Activated T-cell treated with anti-CD3 and anti-CD28 coated beads for 1 hour (primary cell): Measurements from ENCODE around the gene PDIA5.

ENCODE experiments used
- DNase-seq: peaks from one replicate; pipeline ENCODE4 v3.0.0-alpha.2; 2020; ENCODE audit warnings: low read depth

PDIA5 gene

DNA sequence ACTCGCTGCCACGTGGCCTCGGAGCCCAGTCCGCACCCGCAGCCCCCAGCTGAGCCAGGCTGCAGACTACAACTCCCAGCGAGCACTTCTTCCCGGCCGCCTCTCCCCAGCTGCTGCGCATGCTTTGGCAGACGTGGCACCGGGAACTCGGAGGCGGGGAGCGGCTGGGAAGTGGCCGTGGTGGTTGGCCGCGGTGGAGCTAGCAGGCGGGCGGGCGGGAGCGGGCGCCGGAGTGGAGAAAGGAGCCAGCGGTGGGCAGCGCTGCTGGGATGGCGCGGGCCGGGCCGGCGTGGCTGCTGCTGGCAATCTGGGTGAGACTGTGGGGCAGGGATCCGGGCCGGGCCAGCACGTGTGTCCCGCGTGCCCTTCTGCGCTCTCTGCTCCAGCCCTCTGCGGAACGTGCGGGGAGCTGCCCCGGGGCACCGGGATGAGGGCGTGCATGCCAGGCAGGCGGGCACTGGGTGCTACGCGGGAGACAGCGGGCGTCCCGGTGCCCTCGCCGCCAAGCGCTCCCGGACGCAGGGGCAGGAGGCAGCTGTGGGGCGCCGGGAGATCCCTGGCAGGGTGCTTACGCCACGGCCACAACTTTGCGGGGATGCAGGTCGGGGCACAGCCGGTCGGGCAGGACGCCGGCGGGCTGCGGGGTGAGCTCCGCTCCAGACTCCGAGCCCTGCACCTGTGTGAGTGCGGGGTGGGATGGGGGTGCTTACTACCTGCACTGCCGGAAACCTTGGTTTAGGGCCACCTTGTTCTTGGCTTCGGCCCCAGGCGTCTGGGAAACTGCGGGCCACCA is at the start of gene PDIA5:
TSS of gene PDIA5 (plus strand) at position 130 of the 793 bp plus-strand sequence. CDS start at position 270, 140 bp downstream.
- DNase-seq, result peak; percentile 17

DNA sequence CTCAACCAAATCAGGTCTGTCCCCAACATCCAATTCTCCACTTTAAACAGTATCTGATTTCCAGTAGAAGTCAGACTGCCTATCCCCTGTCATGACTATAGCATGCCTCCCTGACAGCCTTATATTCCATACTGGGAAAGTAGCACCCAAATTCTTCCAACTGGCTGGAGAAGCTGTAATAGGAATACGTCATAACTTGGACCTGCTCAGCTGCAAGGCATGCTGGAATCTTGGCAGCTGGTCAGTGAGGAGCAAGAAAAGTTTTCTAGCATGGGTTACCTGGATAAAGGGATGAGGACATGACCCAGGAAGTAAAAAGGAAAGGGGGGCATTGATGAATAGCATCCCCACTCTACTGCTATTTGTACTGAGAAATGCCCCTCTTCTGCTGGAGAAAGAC is 48.1 kb upstream of the PDIA5 start:
- DNase-seq, result no peak

- no peak for DNase-seq
Observed at GRCh38 chr3:123019161-123019560, 47.7 kb upstream of the PDIA5 start.

DNA sequence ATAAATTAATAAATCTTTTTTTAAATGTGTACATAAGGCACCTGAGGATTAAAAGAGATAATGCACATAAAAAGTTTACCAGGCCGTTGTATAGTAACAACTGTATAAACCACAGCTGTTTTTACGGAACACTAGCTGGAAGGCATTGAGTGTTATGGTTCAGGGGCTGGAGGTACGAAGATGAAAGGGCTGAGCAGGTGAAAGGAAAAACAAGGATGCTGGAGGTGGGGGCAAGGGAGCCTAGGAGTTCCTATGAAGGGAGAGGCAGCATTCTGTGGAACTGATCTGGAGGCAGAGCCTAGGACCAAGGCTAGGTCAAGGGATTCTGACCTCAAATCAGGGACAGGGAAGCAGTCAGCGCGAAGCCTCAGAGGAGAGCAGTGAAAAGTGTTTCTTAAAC is 47.2 kb upstream of the PDIA5 start:
- no peak for DNase-seq

DNA sequence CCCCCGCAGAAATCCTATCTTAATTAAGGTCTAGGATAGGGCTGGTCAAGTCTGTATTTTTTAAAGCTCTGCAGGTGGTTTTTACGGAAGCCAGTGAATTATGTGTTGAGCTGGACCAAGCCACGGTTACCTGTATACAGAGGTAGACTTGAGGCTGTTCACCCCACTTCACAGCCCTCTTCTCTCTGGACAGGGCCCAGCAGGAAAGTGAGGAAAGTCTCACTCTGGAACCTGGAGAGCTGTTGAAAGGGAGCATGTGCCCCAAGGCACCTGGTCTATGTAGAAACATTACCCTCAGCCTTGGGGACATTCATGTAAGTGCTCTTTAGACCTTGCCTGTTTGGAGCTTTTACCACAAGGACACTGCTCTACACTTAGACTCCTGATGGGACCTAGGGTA is 46.1 kb upstream of the PDIA5 start:
- no peak for DNase-seq

GRCh38 chr3:123021388-123021787 is 45.4 kb upstream of the PDIA5 start:
- no peak for DNase-seq

DNA sequence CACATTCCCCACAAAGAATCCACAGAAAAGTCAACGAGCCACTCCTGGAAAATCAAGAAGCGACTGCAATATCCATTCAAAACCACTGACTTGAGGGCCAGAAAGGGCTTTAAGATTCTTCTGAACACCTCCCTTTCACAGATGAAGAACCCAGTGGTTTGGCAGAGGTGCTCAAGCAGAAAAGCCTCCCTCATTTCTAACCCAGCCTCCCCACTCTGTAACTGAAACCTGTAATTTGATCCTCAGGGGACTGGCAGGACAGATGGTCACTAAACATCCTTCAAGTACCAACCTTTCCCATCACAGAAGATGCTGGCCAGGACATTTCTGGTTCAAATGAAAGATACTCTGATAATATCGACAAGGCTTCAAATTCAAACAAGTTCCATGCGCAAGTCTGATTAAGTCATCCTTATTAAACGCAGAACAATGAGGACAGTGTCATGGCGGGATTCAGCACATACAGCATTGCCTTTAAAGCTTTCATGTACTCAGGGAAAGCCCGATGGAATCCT is 44.8 kb upstream of the PDIA5 start:
- no peak for DNase-seq

DNA sequence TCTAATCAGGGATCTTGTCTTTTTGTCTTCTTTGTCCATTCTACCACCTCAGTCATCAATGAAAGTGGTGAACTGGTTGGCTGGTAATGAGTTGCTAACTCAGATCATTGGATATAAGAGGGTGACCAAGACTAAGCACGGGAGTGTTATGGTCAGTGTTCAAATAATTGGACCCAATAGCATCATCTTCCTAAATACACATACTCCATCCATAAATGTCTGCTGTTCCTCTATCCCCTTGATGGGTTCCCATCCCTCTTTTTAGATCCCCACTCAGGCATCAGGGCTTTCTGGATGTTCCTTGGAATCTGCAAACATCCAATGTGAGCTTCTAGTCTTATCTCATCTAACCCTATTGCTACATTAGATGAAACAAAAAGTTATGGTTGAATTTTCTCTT is 42.8 kb upstream of the PDIA5 start:
- DNase-seq, result no peak

GRCh38 chr3:123025642-123026521 is 40.9 kb upstream of the PDIA5 start:
- no peak for DNase-seq

GRCh38 chr3:123026565-123027291 is 40.1 kb upstream of the PDIA5 start:
- DNase-seq, result no peak

- DNase-seq, result no peak
Observed at GRCh38 chr3:123027292-123028232, 39.3 kb upstream of the PDIA5 start, which contains the start of gene SEMA5B. Gene SEMA5B (minus strand): TSS chr3:123027763. CDS start chr3:122961263, 66,500 bp downstream.

- DNase-seq, result no peak
Observed at GRCh38 chr3:123028233-123028828, 38.5 kb upstream of the PDIA5 start.

- no peak for DNase-seq
Observed at GRCh38 chr3:123031051-123031450, 35.8 kb upstream of the PDIA5 start.

DNA sequence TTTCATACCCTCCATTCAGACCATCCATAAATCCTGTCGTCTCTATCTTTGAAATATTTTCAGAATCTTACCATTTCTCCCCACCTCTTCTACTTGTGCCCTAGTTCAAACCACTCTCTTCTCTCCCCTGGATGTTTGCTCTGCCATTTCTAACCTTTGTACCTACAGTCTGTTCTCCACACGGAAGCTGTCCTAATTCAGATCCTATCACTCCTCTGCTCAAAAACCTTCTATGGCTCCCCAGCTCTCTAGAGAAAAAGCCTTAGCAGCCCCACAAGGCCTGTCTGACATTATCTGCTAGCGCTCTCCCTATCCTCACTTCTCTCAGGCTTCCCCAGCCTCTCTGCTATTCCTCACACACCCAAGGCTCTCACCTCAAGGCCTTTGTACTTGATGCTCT is 34.8 kb upstream of the PDIA5 start:
- DNase-seq, result no peak

GRCh38 chr3:123034120-123034519 is 32.7 kb upstream of the PDIA5 start:
- no peak for DNase-seq

- DNase-seq, result no peak
Observed at GRCh38 chr3:123034996-123035395, 31.8 kb upstream of the PDIA5 start.

- DNase-seq, result no peak
Observed at GRCh38 chr3:123036352-123037014, 30.3 kb upstream of the PDIA5 start.

DNA sequence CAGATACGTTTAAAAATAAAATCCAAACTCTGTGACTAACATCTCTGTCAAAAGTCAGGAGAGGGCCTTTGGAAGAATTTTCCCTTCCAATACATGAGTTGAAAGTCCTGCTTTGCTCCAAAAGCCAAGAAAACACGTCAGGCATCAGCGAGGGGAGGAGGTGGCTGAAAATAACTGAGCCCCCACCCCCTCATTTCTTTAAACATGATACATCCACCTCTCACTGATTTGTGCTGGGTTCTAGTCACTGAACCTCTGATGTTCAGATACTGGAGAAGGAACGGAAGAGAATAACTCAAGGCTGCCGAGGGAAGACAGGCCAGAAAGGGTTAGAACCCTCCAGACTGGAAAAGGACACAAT is 29.8 kb upstream of the PDIA5 start:
- no peak for DNase-seq

GRCh38 chr3:123038751-123039150 is 28.1 kb upstream of the PDIA5 start:
- DNase-seq, result no peak

GRCh38 chr3:123039178-123039577 is 27.6 kb upstream of the PDIA5 start:
- no peak for DNase-seq
